ENCODE data around the gene CEACAM7. TPM values are rescaled to one million over a fixed set of nuclear protein-coding genes. Genes with fewer than 3 reads are reported as not detected.

The CEACAM7 gene
- total and polyA plus RNA-seq, 10 donors: 0.13 TPM; not detected in 9

GRCh38 chr19:41671486-41671885 is 16.6 kb downstream of the CEACAM7 start:
- DNase-seq: no peak
- Histone ChIP-seq H3K9me3 (peaks cover 0 to 15% (median 8%) of the 10 kb centered on the region in 8 donors), H3K36me3 (no peaks in the 10 kb centered on the region), H3K4me3 (no peak overlapping the region), H3K27ac (no peak overlapping the region), H3K27me3 (replicated peaks in 1 of 7) (peaks cover 0 to 78% (median 3%) of the 10 kb centered on the region in 7 donors), H3K4me1 (no peaks in the 10 kb centered on the region)
- TF ChIP-seq POLR2A (IDR thresholded peaks at IDR 0.05) (no peak), POLR2AphosphoS5 (IDR thresholded peaks at IDR 0.05) (no peak), CTCF (IDR thresholded peaks at IDR 0.05 in 8 of 11, conservative IDR thresholded peaks at IDR 0.05 in 3 of 11) (no peak)
- intact Hi-C loops (cut with DNase I; ENCODE audit: low total_unique reads): no loop called here
- WGBS, 5 donors: 75 to 80% (median 78%) methylated on average over 5 of the region's 5 CpGs

- peaks cover 0 to 22% (median 15%) of the 10 kb centered on the region in 8 donors for H3K9me3 ChIP-seq
- no peak overlapping the region for H3K27ac ChIP-seq
- intact Hi-C loops (cut with DNase I; ENCODE audit: low total_unique reads): no loop called here
- no peaks in the 10 kb centered on the region for H3K4me1 ChIP-seq
- no peak overlapping the region for H3K4me3 ChIP-seq
- no peaks in the 10 kb centered on the region for H3K36me3 ChIP-seq
- TF ChIP-seq POLR2A (IDR thresholded peaks at IDR 0.05) (no peak), CTCF (IDR thresholded peaks at IDR 0.05 in 8 of 11, conservative IDR thresholded peaks at IDR 0.05 in 3 of 11) (no peak), POLR2AphosphoS5 (IDR thresholded peaks at IDR 0.05) (no peak)
- H3K27me3 ChIP-seq (replicated peaks in 1 of 7): peaks cover 0 to 73% (median 3%) of the 10 kb centered on the region in 7 donors
- no peak for DNase-seq
Observed at GRCh38 chr19:41670755-41671154, 17.3 kb downstream of the CEACAM7 start.

- no peak for TF ChIP-seq CTCF (IDR thresholded peaks at IDR 0.05 in 8 of 11, conservative IDR thresholded peaks at IDR 0.05 in 3 of 11)
- TF ChIP-seq POLR2A (IDR thresholded peaks at IDR 0.05): no peak
- TF ChIP-seq POLR2AphosphoS5 (IDR thresholded peaks at IDR 0.05): no peak
- Histone ChIP-seq H3K36me3 (no peaks in the 10 kb centered on the region), H3K9me3 (peaks cover 0 to 46% (median 37%) of the 10 kb centered on the region in 8 donors), H3K27me3 (replicated peaks in 1 of 7) (peaks cover 0 to 60% (median 0%) of the 10 kb centered on the region in 7 donors), H3K4me3 (no peak overlapping the region), H3K27ac (no peak overlapping the region), H3K4me1 (no peaks in the 10 kb centered on the region)
- no peak for DNase-seq
- intact Hi-C loops (cut with DNase I; ENCODE audit: low total_unique reads): no loop called here
- WGBS, 5 donors: 74 to 96% (median 89%) methylated on average over 1 of the region's 1 CpG
Observed at GRCh38 chr19:41668315-41668714, 19.8 kb downstream of the CEACAM7 start.

GRCh38 chr19:41666075-41666474 is 22.0 kb downstream of the CEACAM7 start:
- Histone ChIP-seq H3K36me3 (no peaks in the 10 kb centered on the region), H3K27me3 (replicated peaks in 1 of 7) (peaks cover 0 to 38% (median 0%) of the 10 kb centered on the region in 7 donors), H3K9me3 (peaks cover 0 to 48% (median 38%) of the 10 kb centered on the region in 8 donors), H3K27ac (no peak overlapping the region), H3K4me3 (no peak overlapping the region), H3K4me1 (no peaks in the 10 kb centered on the region)
- no peak for DNase-seq
- 64 to 88% (median 75%) methylated on average over 1 to 2 of the region's 2 CpGs for WGBS, 5 donors
- TF ChIP-seq CTCF (IDR thresholded peaks at IDR 0.05 in 8 of 11, conservative IDR thresholded peaks at IDR 0.05 in 3 of 11): no peak
- TF ChIP-seq POLR2A (IDR thresholded peaks at IDR 0.05): no peak
- no peak for TF ChIP-seq POLR2AphosphoS5 (IDR thresholded peaks at IDR 0.05)
- intact Hi-C loops (cut with DNase I; ENCODE audit: low total_unique reads): no loop called here
